GM12878 (cell line): ENCODE results near the gene NTSR1. TPM values are rescaled to one million over a fixed set of nuclear protein-coding genes. Genes with fewer than 3 reads are reported as not detected.

Source experiments
- ATAC-seq: fragments of 200-7000 bp; cut with Tn5 transposase; 3 replicates; pipeline ENCODE4 v1.9.1; 2020; ENCODE audit warnings: mild to moderate bottlenecking, moderate library complexity
- BruUV-seq: library from RNA; stranded (reverse); fragments of 400-500 nt; replicated peaks from 2 replicates; lab custom pipeline; 2021; lab: Mats Ljungman, UMichigan
- CTCF ChIA-PET: fragments of 300-600 bp; sonication (Branson Sonifier 250); formaldehyde crosslinking; extraction: SDS; loops from one replicate; lab custom pipeline; 2021; ENCODE audit warnings: inconsistent platforms; lab: Yijun Ruan, JAX
- POLR2A ChIA-PET: fragments of 350-600 bp; formaldehyde crosslinking; extraction: SDS; loops from one replicate; lab custom pipeline; 2021; ENCODE audit warnings: inconsistent platforms; lab: Charles Lee
- RAD21 ChIA-PET: fragments of 300-600 bp; sonication (Branson Sonifier 250); formaldehyde crosslinking; loops from one replicate; lab custom pipeline; 2023; ENCODE audit warnings: antibody characterized with exemption; ENCODE audit not compliant: unreplicated experiment; lab: Charles Lee
- SMC1A ChIA-PET: fragments of 300-600 bp; sonication (Branson Sonifier 250); formaldehyde crosslinking; loops from one replicate; lab custom pipeline; 2023; ENCODE audit not compliant: unreplicated experiment, uncharacterized antibody; lab: Charles Lee
- DNase-seq: peaks from one replicate; pipeline ENCODE4 v3.0.0-alpha.2; 2011; ENCODE audit warnings: low read depth, low spot score
- FAIRE-seq: peaks from 3 replicates; lab custom pipeline; 2011; peaks lifted over from hg19 to GRCh38; lab: Jason Lieb, UNC
- H2AFZ ChIP-seq: 2 replicates; pipeline ENCODE4 v1.6.0; 2011; ENCODE audit warnings: low read depth, low read length, control low read depth; ENCODE audit not compliant: control insufficient read depth
- H3K27ac ChIP-seq: 2 replicates; pipeline ENCODE4 v1.5.1; 2011; ENCODE audit warnings: control low read depth; ENCODE audit not compliant: control insufficient read depth, insufficient read depth
- H3K27me3 ChIP-seq, 2 experiments: replicated peaks in 1 of 2; 2 replicates each; pipeline versions ENCODE4 v1.6.0 to v1.6.1; 2011; ENCODE audit warnings: low read length in 1 of 2; ENCODE audit not compliant: control insufficient read depth in 2 of 2, insufficient read depth in 2 of 2
- H3K36me3 ChIP-seq, 2 experiments: 2 replicates each; pipeline ENCODE4 v1.5.1; 2011; ENCODE audit warnings: low read length in 1 of 2; ENCODE audit not compliant: control insufficient read depth in 2 of 2, insufficient read depth in 2 of 2
- H3K4me1 ChIP-seq: 2 replicates; pipeline ENCODE4 v1.6.1; 2011; ENCODE audit warnings: mild to moderate bottlenecking, low read length, moderate library complexity, mixed read lengths; ENCODE audit not compliant: control insufficient read depth, insufficient read depth
- H3K4me2 ChIP-seq: 2 replicates; pipeline ENCODE4 v1.6.0; 2011; ENCODE audit warnings: control low read depth; ENCODE audit not compliant: control insufficient read depth, insufficient read depth
- H3K4me3 ChIP-seq: fragments of 200-600 bp; sonication (generic); 2 replicates; pipeline ENCODE4 v1.5.1; 2016
- H3K79me2 ChIP-seq: 2 replicates; pipeline ENCODE4 v1.6.0; 2011; ENCODE audit warnings: low read length; ENCODE audit not compliant: control insufficient read depth, insufficient read depth
- H3K9ac ChIP-seq: 2 replicates; pipeline ENCODE4 v1.8.0; 2011; ENCODE audit warnings: low read length, control low read depth, mixed read lengths; ENCODE audit not compliant: control insufficient read depth, insufficient read depth
- H3K9me3 ChIP-seq: replicated peaks from 3 replicates; pipeline ENCODE4 v1.5.1; 2011; ENCODE audit warnings: mild to moderate bottlenecking, low read length; ENCODE audit not compliant: control insufficient read depth, insufficient read depth
- H4K20me1 ChIP-seq: 2 replicates; pipeline ENCODE4 v1.6.0; 2011; ENCODE audit not compliant: control insufficient read depth, insufficient read depth
- BCL11A ChIP-seq: IDR thresholded peaks from 2 replicates; pipeline ENCODE4 v1.6.1; 2011; ENCODE audit warnings: low read depth, low read length
- BHLHE40 ChIP-seq, 2 experiments: fragments of 450-650 bp in 1 of 2; IDR thresholded peaks; 2 replicates each; pipeline ENCODE4 v1.6.1; 2011 to 2017; ENCODE audit warnings: low read depth in 2 of 2, borderline replicate concordance in 1 of 2, improper control_type of control experiment in 1 of 2, low read length in 1 of 2, mild to moderate bottlenecking in 1 of 2
- CBX3 ChIP-seq: fragments of 200-600 bp; sonication (generic); IDR thresholded peaks from 2 replicates; pipeline ENCODE4 v1.6.1; 2016; ENCODE audit warnings: low read depth, borderline replicate concordance
- CHD4 ChIP-seq: fragments of 200-600 bp; sonication (generic); IDR thresholded peaks from 2 replicates; pipeline ENCODE4 v1.6.1; 2016; ENCODE audit warnings: mild to moderate bottlenecking
- NFIC ChIP-seq: IDR thresholded peaks from 2 replicates; pipeline ENCODE4 v1.6.1; 2012; ENCODE audit warnings: low read depth, mild to moderate bottlenecking, inconsistent platforms, low read length, moderate library complexity
- RB1 ChIP-seq: fragments of 450-650 bp; formaldehyde crosslinking; IDR thresholded peaks from 2 replicates; pipeline ENCODE4 v1.6.1; 2017; ENCODE audit warnings: mild to moderate bottlenecking, borderline replicate concordance
- TAF1 ChIP-seq: IDR thresholded peaks from 2 replicates; pipeline ENCODE4 v1.6.1; 2011; ENCODE audit warnings: mild to moderate bottlenecking, low read depth, low read length, borderline replicate concordance
- whole genome bisulfite sequencing: methylation state at CpG from one replicate; pipeline ENCODE4 v1.1.6; 2016; ENCODE audit warnings: low lambda C conversion rate; ENCODE audit not compliant: insufficient replicate concordance, insufficient coverage; ENCODE audit errors: missing lambda C conversion rate; 5-methylcytosine and 5-hydroxymethylcytosine counted together
- in situ Hi-C: fragments of 300-500 bp; cut with MboI; formaldehyde crosslinking; loops from 9 replicates; pipeline ENCODE4 v1.14.3; 2018; ENCODE audit warnings: mixed read lengths
- intact Hi-C: fragments of 100-400 bp; cut with micrococcal nuclease; formaldehyde crosslinking; loops from one replicate; pipeline ENCODE4 v1.14.2; 2022; ENCODE audit not compliant: unreplicated experiment
- polyA plus RNA-seq, 11 experiments: library from polyadenylated mRNA; depleted of rRNA in 4 of 11; unstranded in 6 of 11; stranded (reverse) in 5 of 11; fragments of >200 nt; fragmentation: Nextera tagmentation in 4 of 11; fragmentation: Illumina TruSeq in 1 of 11; extraction: Ambion mirVana in 4 of 11; extraction: Trizol in 1 of 11; gene quantifications; 1 replicate in 1 of 11; 2 replicates in 10 of 11; pipeline versions ENCODE4 v1.2.1 to v1.2.3, GENCODE V29; 2011 to 2016; ENCODE audit warnings: inconsistent platforms in 2 of 11, missing spikeins in 2 of 11, low read depth in 1 of 11
- total RNA-seq, 4 experiments: library from RNA; depleted of rRNA in 3 of 4; stranded (reverse); fragments of >200 nt in 3 of 4; fragmentation: Illumina TruSeq in 1 of 4; extraction: Trizol in 1 of 4; gene quantifications; 2 replicates each; pipeline versions ENCODE4 v1.2.1 to v1.2.3, GENCODE V29; 2013 to 2021

NTSR1 gene
- total and polyA plus RNA-seq, 10 of the 15 experiments (the other 5 are each of a cell fraction or from before 2014, with no cell fraction given): not detected

GRCh38 chr20:62737271-62737811, 28.7 kb downstream of the NTSR1 start:
- H3K9ac ChIP-seq: no peak overlapping the region
- ATAC-seq: no peak
- intact Hi-C loops: no loop called here

GRCh38 chr20:62738025-62738881, 29.6 kb downstream of the NTSR1 start:
- H3K4me2 ChIP-seq: no peak overlapping the region
- H3K4me1 ChIP-seq: peaks cover 22% of the 10 kb centered on the region
- intact Hi-C loops (no loop called here), in situ Hi-C loops (no loop called here)
- no TSS peak for BruUV-seq
- POLR2A ChIA-PET: no interaction called here
- RAD21 ChIA-PET: no interaction called here
- no peak overlapping the region for H3K9ac ChIP-seq
- peaks cover 3 to 6% of the 10 kb centered on the region in 2 experiments for H3K27me3 ChIP-seq
- H3K4me3 ChIP-seq: no peak overlapping the region
- FAIRE-seq (no peak), DNase-seq (no peak), ATAC-seq (no peak)
- TF ChIP-seq CHD4 (no peak), NFIC (no peak), CBX3 (no peak), TAF1 (no peak)
- CTCF ChIA-PET: no interaction called here
- WGBS: 80% methylated on average over 28 of the region's 29 CpGs
- SMC1A ChIA-PET: interaction anchor here (0.6 kb wide), 1 partner anchor 121 kb away, joined by 3 read pairs; no protein-coding TSS in a partner anchor
- no peaks in the 10 kb centered on the region; the same call in 2 of the 3 replicates for H3K9me3 ChIP-seq
- no peak overlapping the region for H3K27ac ChIP-seq
- H3K36me3 ChIP-seq: no peaks in the 10 kb centered on the region
- H3K79me2 ChIP-seq: no peaks in the 10 kb centered on the region
- no peaks in the 10 kb centered on the region; the same call in 1 of the 2 replicates for H4K20me1 ChIP-seq
- H2AFZ ChIP-seq: no peak overlapping the region

More at GRCh38 chr20:62737271-62737811, 28.7 kb downstream of the NTSR1 start:
- no TSS peak for BruUV-seq
- Histone ChIP-seq H2AFZ (no peak overlapping the region), H3K4me1 (peaks cover 22% of the 10 kb centered on the region), H3K9me3 (no peaks in the 10 kb centered on the region; the same call in 2 of the 3 replicates), H3K36me3 (no peaks in the 10 kb centered on the region), H4K20me1 (no peaks in the 10 kb centered on the region; the same call in 1 of the 2 replicates), H3K4me2 (no peak overlapping the region)
- WGBS: 42% methylated on average over 20 of the region's 20 CpGs
- ChIA-PET CTCF (no interaction called here), SMC1A (no interaction called here)
- no peak for DNase-seq
- TF ChIP-seq RB1 (no peak), BHLHE40 (IDR thresholded peaks at IDR 0.05; ENCODE audit: borderline replicate concordance in 1 of 2, low read depth in 2 of 2, low read length in 1 of 2) (0 out of 4 replicates have a peak, but pooled peaks of 1 of the 2 experiments have one; percentile 6), BCL11A (no peak)
- TF ChIP-seq, all 136 proteins: peak for 1
- in situ Hi-C loops: no loop called here
- Histone ChIP-seq H3K79me2 (no peaks in the 10 kb centered on the region), H3K4me3 (no peak overlapping the region), H3K27ac (no peak overlapping the region), H3K27me3 (peaks cover 4 to 6% of the 10 kb centered on the region in 2 experiments)
- FAIRE-seq: no peak
- ChIA-PET POLR2A (no interaction called here), RAD21 (no interaction called here)
